Measurements from ENCODE around the gene NT5C2.
"Not testable (repeated sequence)": the region's sequence is repeated elsewhere in the genome, so short reads cannot be mapped to it uniquely, and the experiment has no call there.

The NT5C2 gene

DNA sequence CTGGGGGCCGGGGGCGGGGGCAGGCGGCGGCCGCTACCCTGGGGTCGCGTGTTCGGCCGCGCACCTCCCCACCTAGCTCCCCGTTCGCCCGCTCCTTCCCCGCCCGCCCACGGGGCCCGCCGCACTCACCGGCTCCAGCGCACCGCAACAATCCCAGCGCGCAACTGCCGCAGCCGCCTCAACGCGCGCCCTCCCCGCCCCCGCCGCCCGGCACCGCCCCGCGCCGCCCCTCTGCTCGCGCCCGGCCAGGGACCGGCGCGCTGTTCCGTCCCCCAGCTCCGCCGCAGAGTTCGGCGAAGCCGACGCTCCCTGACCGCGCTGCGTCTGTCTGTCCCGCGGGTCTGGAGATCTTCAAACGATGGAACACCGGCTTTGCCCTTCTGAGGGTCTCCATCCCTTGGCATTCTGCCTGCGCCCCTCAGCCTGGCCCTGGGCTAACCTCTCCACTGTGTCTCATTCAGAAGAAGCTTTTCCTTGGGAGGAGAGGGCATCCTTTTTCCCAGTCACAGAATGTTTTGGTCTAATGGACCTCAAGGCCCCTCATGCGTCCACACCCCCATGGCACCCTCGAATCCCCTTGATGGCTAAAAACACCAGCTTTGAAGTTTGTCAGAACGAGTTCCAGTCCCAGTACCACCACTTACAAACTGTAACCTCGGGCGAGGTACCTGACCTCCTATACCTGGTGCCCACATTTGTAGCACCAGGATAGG, at the start of gene NT5C2:
NT5C2 (minus strand) TSS at position 166 of the 713 bp plus-strand sequence. CDS start 18,314 bp downstream, outside the sequence.
- peak; percentile 83 for DNase-seq (ENCODE audit: low spot score)

GRCh38 chr10:103241262-103242011, 48.4 kb upstream of the NT5C2 start:
- DNase-seq (ENCODE audit: low spot score) = peak; percentile 96

DNA sequence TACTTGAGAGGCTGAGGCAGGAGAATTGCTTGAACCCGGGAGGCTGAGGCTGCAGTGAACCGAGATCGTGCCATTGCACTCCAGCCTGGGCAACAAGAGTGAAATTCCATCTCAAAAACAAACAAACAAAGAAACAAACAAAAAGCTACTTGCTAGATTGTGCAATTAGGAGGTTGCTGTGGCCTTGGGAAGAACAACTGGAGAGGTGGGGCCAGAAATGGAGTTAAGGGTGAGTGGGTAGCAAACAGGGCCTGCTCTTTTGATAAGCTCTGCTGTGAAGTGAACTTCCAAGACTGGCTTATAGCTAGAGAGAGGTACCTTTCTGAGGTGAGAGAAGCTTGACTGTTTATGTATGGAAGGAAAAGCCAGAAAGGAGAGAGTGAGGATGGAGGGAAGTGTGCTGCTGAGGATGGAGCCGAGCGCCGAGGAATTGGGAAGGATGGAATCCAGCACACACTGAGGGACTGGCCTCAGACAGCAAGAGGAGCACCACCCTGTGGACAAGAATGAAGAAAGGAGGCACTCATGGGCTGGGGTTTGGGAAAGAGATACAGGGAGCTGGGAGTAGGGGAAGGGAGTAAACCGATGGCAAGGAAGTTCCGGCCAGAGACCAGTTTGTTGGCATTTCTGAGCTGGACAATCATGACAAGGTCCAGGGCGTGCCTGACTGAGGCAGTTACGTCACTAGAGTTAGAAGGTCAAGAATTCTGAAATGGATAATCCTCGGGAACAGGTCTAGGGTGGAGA, 45.6 kb upstream of the NT5C2 start:
- peak; percentile 85 for DNase-seq (ENCODE audit: low spot score)

DNA sequence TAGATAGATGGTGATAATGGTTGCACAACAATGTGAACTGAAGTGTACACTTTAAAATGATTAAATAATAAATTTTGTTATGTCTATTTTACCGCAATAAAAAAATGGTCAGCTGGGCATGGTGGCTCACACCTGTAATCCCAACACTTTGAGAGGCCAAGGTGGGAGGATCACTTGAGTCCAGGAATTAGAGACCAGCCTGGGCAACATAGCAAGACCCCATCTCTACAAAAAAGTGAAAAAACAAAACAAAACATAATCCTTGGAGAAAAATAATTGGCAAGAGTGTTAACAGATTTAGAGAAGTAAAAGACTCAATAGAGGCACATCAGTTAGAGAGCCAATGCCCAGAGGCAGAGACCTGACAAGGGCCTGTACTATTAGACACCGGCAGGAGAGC, 42.7 kb upstream of the NT5C2 start:
- DNase-seq (ENCODE audit: low spot score) = no peak

DNA sequence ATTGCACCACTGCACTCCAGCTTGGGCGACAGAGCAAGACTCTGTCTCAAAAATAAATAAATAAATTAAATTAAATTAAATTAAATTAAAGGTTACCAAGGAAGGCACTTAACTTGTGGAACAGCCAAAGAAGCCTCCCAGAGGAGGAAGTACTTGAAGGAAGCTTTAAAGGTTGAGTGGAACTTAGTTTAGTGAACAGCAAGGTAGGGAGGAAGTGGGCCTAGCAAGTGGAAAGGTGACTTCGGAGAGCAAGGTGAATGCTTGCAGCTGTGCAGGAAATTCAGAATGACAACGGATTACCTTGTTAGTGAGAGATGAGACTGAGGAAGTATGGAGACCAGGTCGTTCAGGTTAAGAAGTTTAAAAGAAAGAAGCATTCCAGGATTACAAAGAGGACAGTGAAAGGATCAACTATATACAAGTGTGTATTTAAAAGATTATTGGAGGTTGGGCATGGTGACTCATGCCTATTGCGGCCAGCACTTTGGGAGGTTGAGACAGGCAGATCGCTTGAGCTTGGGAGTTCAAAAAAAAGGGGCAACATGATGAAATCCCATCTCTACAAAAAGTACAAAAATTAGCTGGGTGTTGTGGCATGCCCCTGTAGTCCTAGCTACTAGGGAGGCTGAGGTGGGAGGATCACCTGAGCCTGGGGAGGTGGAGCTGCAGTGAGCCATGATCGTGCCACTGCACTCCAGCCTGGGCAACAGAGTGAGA, 39.9 kb upstream of the NT5C2 start:
- peak; percentile 67 for DNase-seq (ENCODE audit: low spot score)

DNA sequence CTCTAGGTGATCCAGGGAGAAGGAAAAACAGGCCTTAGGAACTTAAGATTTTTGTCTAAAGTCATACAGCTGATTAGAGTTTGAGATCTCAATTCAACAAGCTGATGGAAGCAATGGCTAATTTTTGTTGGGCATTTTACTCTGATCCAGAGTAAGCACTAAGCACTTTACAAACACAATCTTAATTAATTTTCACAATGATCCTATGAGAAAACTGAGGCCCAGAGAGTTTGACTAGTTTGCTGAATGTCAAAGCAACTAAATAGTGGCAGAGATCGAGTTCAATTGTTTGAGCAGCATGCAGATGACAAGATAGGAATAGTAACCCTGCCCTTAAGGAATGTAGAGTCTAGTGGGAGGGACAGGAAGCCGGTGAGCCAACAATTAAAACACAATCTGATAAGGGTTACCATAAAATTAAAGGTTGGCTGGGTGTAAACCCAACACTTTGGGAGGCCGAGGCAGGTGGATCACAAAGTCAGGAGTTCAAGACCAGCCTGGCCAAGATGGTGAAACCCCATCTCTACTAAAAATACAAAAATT, 39.1 kb upstream of the NT5C2 start:
- peak; percentile 72 for DNase-seq (ENCODE audit: low spot score)

GRCh38 chr10:103231047-103231551, 38.0 kb upstream of the NT5C2 start:
- DNase-seq (ENCODE audit: low spot score) = peak; percentile 68

DNA sequence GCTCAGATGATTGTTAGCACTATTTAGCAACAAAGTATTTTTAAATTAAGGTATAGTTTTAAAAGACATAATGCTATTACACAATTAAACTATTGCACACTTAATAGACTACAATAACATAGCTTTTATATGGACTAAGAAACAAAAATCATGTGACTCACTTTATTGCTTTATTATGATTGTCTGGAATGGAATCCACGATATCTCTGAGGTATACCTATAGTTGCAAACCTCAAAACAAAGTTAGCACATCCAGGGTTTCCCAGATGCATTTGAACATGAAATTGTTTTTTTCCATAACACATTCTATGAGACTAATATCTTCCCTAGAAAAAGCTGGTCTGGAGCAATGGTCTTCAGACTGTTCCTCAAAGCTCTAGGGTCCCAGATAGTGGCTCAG, 34.3 kb upstream of the NT5C2 start:
- DNase-seq (ENCODE audit: low spot score) = peak; percentile 19

GRCh38 chr10:103225939-103226338, 32.9 kb upstream of the NT5C2 start:
- DNase-seq (ENCODE audit: low spot score) = no peak

DNA sequence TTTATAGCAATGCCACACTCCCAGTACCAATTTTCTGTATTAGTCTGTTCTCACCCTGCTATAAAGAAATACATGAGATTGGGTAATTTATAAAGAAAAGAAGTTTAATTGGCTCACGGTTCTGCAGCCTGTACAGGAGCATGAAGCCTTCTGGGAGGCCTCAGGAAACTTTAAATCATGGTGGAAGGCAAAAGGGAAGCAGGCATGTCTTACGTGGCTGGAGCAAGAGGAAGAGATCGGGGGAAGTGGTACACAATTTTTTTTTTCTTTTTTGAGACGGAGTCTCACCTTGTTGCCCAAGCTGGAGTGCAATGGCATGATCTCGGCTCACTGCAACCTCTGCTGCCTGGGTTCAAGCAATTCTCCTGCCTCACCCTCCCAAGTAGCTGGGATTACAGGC, 31.6 kb upstream of the NT5C2 start:
- not testable (repeated sequence) for DNase-seq (ENCODE audit: low spot score)

GRCh38 chr10:103224133-103224532, 31.1 kb upstream of the NT5C2 start:
- DNase-seq (ENCODE audit: low spot score) = no peak

DNA sequence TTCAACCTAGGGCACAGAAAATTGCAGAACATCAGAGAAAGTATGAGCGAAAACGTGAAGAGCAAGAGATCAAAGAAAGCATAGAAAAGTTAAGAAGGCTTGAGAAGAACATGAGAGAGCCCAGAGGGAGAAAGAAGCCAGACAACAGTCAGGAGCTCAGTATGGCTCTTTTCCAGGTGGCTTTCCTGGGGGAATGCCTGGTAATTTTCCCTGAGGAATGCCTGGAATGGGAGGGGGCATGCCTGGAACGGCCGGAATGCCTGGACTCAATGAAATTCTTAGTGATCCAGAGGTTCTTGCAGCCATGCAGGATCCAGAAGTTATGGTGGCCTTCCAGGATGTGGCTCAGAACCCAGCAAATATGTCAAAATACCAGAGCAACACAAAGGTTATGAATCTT, 23.3 kb upstream of the NT5C2 start:
- not testable (repeated sequence) for DNase-seq (ENCODE audit: low spot score)

- no peak for DNase-seq (ENCODE audit: low spot score)
These were observed 22.5 kb upstream of the NT5C2 start for GRCh38 chr10:103215601-103216000.

DNA sequence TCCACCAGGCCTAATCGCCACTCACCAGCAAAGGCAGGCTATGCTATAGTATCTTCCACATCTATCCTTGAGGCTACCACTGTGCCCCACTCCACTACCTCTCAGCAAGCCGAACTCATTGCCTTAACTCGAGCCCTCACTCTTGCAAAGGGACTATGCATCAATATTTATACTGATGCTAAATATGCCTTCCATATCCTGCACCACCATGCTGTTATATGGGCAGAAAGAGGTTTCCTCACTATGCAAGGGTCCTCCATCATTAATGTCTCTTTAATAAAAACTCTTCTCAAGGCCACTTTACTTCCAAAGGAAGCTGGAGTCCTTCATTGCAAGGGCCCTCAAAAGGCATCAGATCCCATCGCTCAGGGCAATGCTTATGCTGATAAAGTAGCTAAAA, 17.2 kb upstream of the NT5C2 start:
- not testable (repeated sequence) for DNase-seq (ENCODE audit: low spot score)

GRCh38 chr10:103207643-103208042, 14.6 kb upstream of the NT5C2 start:
- not testable (repeated sequence) for DNase-seq (ENCODE audit: low spot score)

GRCh38 chr10:103207141-103207540, 14.1 kb upstream of the NT5C2 start:
- DNase-seq (ENCODE audit: low spot score) = no peak

GRCh38 chr10:103206715-103207114, 13.6 kb upstream of the NT5C2 start:
- not testable (repeated sequence) for DNase-seq (ENCODE audit: low spot score)

DNA sequence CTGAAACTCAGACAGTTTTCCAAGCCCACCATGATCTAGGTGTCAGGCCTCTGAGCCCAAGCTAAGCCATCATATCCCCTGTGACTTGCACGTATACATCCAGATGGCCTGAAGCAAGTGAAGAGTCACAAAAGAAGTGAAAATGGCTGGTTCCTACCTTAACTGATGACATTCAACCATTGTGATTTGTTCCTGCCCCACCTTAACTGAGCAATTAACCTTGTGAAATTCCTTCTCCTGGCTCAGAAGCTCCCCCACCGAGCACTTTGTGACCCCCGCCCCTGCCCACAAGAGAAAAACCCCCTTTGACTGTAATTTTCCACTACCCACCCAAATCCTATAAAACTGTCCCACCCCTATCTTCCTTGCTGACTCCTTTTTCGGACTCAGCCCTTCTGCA, 12.3 kb upstream of the NT5C2 start:
- not testable (repeated sequence) for DNase-seq (ENCODE audit: low spot score)

- no peak for DNase-seq (ENCODE audit: low spot score)
These were observed 11.5 kb upstream of the NT5C2 start for GRCh38 chr10:103204353-103205255.

DNA sequence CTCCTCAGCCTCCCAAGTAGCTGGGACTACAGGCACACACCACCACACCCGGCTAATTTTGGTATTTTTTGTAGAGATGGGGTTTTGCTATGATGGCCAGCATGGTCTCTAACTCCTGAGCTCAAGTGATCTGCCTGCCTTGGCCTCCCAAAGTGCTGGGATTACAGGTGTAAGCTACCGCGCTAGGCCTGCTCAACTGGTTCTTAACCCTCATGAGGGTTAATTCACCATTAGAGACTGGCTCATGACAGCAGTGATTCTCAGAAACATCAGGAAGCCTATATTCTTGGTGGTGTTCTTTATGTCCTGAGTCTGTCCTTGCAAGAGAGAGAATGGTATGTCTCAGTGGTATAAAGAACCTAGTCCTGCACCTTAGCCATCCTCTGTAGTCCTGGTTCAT, 10.4 kb upstream of the NT5C2 start:
- no peak for DNase-seq (ENCODE audit: low spot score)
